ENCODE results near the gene ZBTB46.
A peak's percentile ranks its signal among the peaks of the same experiment; 100 is the strongest.
"Not testable (repeated sequence)": the region's sequence is repeated elsewhere in the genome, so short reads cannot be mapped to it uniquely, and the experiment has no call there.

Gene ZBTB46

GRCh38 chr20:63830841-63831588, at the start of gene ZBTB46:
Gene ZBTB46 (minus strand): TSS chr20:63831264. CDS start chr20:63790757, 40,507 bp downstream.
- no peak for DNase-seq

- DNase-seq = no peak
Observed at GRCh38 chr20:63878899-63879663, 48.0 kb upstream of the ZBTB46 start.

- no peak for DNase-seq
Observed at GRCh38 chr20:63877755-63878470, 46.8 kb upstream of the ZBTB46 start.

- no peak for DNase-seq
Observed at GRCh38 chr20:63876489-63877036, 45.5 kb upstream of the ZBTB46 start.

DNA sequence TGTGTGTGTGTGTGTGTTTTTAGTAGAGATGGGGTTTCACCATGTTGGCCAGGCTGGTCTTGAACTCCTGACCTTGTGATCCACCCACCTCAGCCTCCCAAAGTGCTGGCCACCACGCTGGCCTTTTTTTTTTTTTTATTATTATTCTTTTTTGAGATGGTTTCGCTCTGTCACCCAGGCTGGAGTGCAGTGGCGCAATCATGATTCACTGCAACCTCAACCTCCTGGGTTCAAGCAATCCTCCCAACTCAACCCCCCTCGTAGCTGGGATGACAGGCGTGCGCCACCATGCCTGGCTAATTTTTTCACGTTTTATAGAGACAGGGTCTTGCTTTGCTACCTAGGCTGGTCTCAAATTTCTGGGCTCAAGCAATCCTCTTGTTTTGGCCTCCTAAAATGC, 43.2 kb upstream of the ZBTB46 start:
- DNase-seq = not testable (repeated sequence)

- no peak for DNase-seq
Observed at GRCh38 chr20:63873477-63873971, 42.5 kb upstream of the ZBTB46 start.

- DNase-seq = no peak
Observed at GRCh38 chr20:63868264-63868663, 37.2 kb upstream of the ZBTB46 start.

DNA sequence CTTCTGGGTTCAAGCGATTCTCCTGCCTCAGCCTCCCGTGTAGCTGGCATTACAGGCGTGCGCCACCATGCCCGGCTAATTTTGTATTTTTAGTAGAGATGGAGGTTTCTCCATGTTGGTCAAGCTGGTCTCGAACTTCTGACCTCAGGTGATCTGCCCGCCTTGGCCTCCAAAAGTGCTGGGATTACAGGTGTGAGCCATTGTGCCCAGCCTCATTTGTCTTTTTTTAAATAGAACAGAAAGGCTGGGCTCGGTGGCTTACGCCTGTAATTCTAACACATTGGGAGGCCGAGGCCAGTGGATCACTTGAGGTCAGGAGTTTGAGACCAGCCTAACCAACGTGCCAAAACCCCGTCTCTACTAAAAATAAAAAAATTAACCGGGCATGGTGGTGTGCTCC, 36.0 kb upstream of the ZBTB46 start:
- not testable (repeated sequence) for DNase-seq

- DNase-seq = peak; percentile 96
Observed at GRCh38 chr20:63864978-63865640, 34.0 kb upstream of the ZBTB46 start, which contains the start of gene TPD52L2. Gene TPD52L2 (plus strand): TSS chr20:63865270. CDS start chr20:63865366, 96 bp downstream.

GRCh38 chr20:63864545-63864977, 33.5 kb upstream of the ZBTB46 start:
- DNase-seq = no peak

DNA sequence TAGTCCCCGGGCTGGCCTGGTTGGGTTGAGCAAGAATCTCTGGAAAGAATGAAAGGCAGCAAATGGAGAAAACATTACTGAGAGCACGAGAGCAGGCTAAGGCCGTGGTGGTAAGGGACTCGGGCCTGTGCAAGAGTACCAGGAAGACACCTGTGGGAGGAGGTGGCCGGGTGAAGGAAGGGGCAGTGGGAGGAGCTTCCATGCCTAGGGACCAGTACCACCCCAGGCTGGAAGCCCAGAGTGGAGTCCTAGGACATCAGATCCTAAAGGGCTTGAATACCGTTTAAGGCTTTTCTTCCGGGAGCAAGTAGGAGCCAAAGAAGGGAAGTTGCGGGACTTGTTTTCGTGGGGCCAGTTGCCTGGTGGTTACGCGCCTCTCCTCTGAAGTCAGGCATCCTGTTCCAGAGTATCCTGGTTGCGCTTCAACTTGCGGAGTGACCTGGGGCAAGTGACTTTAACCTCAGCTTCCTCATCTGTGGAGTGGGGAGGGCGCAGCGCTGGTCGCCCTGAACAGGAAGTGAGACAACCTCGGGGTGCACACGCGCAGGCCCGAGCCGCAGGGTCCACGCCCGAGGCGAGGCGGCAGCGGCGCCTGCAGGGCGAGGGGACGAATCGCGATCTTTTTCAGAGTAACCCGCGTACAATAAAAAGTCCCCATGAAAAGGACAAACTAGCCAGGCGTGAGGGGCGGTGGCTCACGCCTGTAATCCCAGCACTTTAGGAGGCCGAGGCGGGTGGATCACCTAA, 32.9 kb upstream of the ZBTB46 start:
- DNase-seq = peak; percentile 76

DNA sequence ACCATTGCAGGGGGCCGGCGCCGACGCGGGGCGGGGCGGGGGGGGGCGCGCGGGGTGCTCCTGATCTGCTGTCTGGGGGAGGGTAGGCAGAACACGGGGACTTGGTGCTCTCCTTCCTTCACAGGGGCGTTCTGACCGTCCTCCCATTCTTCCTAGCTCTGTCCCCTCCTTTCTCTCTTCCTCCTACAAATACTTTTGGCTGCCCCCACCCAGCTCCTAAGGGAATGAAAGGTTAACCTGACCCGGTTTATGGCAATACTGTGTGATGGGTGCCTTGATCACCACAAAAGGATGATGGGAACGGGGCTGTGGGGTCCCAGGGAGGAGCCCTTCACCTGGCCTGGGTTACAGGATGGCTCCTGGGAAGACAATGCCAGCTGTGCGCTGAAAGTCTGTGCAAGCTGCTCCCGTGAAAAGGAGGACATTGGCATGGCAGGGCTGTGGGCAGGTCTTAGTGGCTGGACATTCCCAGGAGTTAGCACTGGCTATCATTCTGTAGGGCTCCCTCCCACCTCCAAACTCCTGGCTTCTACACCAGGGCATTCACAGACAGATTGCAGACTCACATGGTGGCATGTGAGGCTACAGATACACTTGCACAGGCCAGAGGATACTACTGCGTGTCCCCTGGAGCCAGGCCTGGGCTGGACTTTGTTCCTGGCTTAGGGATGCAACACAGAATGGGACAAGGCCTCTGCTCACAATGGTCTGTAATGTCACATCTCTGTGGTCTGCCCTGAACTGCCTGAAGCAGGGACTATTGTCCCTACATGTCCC, 32.1 kb upstream of the ZBTB46 start:
- no peak for DNase-seq

GRCh38 chr20:63861981-63862901, 31.2 kb upstream of the ZBTB46 start:
- DNase-seq = no peak

DNA sequence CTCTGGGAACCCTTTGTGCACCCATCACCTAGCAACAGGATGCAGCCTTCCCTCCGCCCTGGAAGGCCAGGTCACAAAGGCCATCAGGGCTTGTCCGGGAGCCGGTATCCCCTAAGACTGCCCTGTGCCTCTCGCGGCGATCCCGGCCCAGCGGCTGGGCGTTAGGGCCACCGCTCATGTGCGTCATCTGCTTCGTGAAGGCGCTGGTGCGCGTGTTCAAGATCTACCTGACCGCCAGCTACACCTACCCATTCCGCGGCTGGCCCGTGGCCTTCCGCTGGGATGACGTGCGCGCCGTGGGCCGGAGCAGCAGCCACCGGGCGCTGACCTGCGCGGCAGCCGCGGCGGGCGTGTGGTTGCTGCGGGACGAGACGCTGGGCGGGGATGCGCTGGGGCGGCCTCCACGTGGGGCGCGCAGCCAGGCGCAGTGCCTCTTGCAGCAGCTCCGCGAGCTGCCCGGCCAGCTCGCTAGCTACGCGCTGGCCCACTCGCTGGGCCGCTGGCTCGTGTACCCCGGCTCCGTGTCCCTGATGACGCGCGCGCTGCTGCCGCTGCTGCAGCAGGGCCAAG, 30.4 kb upstream of the ZBTB46 start, which contains the start of gene ABHD16B:
Gene ABHD16B (plus strand): TSS at position 134 of the 570 bp plus-strand sequence. CDS start 43 bp downstream, at position 177.
- no peak for DNase-seq

GRCh38 chr20:63860325-63861051, 29.4 kb upstream of the ZBTB46 start:
- no peak for DNase-seq

- no peak for DNase-seq
Observed at GRCh38 chr20:63859166-63859699, 28.2 kb upstream of the ZBTB46 start.

GRCh38 chr20:63858393-63859165, 27.5 kb upstream of the ZBTB46 start:
- DNase-seq = no peak
